Measurements from ENCODE around the gene VPS29.

The VPS29 gene

DNA sequence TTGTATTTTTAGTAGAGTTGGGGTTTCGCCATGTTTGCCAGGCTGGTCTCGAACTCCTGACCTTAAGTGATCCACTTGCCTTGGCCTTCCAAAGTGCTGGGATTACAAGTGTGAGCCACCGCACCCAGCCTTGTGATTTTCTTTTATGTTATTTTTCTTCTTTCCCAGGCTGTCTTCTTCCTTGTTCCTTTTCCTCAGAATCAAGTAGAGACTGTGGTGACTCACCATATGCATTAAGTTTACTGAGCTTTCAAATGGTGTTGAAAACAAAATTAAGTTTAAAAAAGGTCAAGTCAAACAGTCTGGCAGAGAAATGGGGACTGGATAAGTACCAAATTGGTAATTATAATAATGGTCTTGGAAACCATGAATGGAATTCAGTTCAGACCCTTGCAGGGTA is 57.5 kb downstream of the VPS29 start:
- DNase-seq: no peak

Data from CD4-positive, alpha-beta T cell treated with Interleukin-12 subunit alpha and Interleukin-12 subunit beta, for 1 hour (primary cell).